Activated naive CD4-positive, alpha-beta T cell treated with anti-CD3 and anti-CD28 coated beads, Interleukin-2, amount 10 ng/mL, durations not matched to agents 7 days and 5 days (primary cell): Measurements from ENCODE around the gene CAMKK1.

ENCODE experiments used
- CTCF ChIA-PET: fragments of 350-600 bp; sonication (Branson Sonifier 250); formaldehyde crosslinking; loops from one replicate; lab custom pipeline; 2021; ENCODE audit warnings: antibody characterized with exemption; lab: Charles Lee
- DNase-seq: peaks from one replicate; pipeline ENCODE4 v3.0.0-alpha.2; 2020
- H3K27ac Mint-ChIP-seq: one replicate; pipeline ENCODE4 v1.8.0; 2021; ENCODE audit warnings: mild to moderate bottlenecking, moderate library complexity, mixed read lengths
- H3K27me3 Mint-ChIP-seq: one replicate; pipeline ENCODE4 v1.8.0; 2021; ENCODE audit warnings: mild to moderate bottlenecking, mixed read lengths
- H3K36me3 Mint-ChIP-seq: one replicate; pipeline ENCODE4 v1.8.0; 2021; ENCODE audit warnings: mixed read lengths
- H3K4me1 Mint-ChIP-seq: one replicate; pipeline ENCODE4 v1.8.0; 2021; ENCODE audit warnings: mixed read lengths
- H3K4me3 Mint-ChIP-seq: one replicate; pipeline ENCODE4 v1.8.0; 2021; ENCODE audit warnings: mild to moderate bottlenecking, moderate library complexity, mixed read lengths
- H3K9me3 Mint-ChIP-seq: one replicate; pipeline ENCODE4 v1.8.0; 2021; ENCODE audit warnings: mixed read lengths

The CAMKK1 gene

DNA sequence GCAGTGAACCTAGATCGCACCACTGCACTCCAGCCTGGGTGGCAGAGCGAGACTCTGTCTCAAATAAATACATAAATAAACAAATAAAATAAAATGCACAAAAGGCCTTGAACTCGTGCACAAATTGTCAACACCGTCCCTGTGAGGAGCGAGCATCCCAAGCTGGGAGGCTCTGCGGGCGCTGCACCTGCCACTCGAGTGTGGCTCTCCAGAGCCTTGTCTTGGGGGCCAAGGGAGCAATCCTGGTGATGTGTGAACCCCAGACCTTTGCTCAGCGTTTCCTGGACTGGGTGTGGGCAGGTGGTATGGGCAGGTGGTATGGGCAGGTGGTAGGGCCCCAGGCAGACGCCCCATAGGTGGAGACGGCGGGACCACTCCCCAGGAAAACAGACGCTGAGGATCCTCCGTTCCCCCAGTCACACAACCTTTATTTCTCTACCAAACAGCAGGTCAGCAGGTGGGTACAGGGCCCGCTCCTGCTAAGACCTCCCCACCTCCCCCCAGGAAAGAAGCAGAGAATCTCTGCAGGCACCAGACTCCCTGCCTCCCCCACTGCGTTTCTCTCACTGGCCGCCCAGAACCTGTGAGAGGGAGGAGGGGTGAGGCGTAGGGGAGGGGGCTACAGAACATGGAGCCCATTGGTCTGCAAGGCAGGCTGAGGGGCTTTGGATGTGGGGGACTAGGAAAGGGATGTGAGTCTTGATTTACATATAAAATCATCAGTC lies 30.8 kb upstream of the CAMKK1 start:
- Mint-ChIP-seq H3K4me1 (no peaks in the 10 kb centered on the region), H3K4me3 (no peak overlapping the region), H3K27me3 (no peaks in the 10 kb centered on the region), H3K9me3 (no peaks in the 10 kb centered on the region), H3K27ac (no peak overlapping the region), H3K36me3 (peaks cover 20% of the 10 kb centered on the region)
- no peak for DNase-seq
- CTCF ChIA-PET = interaction anchor here (1.1 to 1.6 kb wide), 3 partner anchors 10 to 11 kb away, joined by 4 to 7 read pairs (median 4); no protein-coding TSS in a partner anchor

DNA sequence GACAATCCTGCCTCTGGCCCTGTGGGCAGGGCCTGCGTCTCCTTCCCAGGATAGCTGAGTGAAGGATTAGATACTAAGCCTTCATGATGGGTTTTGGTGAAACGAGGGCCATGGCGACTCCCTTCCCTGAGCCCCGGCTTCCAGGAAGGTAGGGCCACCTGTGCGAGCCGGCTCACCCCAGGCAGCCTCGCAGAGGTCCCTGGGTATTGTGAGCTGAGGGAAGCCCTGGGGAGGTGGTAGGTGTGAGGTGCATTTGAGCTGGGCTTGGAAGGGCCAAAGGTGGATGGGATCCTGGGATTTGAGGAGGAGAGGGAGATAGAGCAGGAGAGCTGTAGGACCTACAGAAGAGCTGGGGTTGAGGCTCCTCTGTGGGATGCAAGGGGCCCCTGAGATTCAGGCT lies 29.9 kb upstream of the CAMKK1 start:
- no peak for DNase-seq
- H3K36me3 Mint-ChIP-seq = peaks cover 17% of the 10 kb centered on the region
- H3K4me1 Mint-ChIP-seq = peaks cover 2% of the 10 kb centered on the region
- H3K4me3 Mint-ChIP-seq = no peak overlapping the region
- peak overlapping the region; percentile 45 for H3K27ac Mint-ChIP-seq
- H3K27me3 Mint-ChIP-seq = peaks cover under 1% of the 10 kb centered on the region
- CTCF ChIA-PET = interaction anchor here (1.6 kb wide), 2 partner anchors 9 to 10 kb away, joined by 4 read pairs; no protein-coding TSS in a partner anchor
- no peaks in the 10 kb centered on the region for H3K9me3 Mint-ChIP-seq

DNA sequence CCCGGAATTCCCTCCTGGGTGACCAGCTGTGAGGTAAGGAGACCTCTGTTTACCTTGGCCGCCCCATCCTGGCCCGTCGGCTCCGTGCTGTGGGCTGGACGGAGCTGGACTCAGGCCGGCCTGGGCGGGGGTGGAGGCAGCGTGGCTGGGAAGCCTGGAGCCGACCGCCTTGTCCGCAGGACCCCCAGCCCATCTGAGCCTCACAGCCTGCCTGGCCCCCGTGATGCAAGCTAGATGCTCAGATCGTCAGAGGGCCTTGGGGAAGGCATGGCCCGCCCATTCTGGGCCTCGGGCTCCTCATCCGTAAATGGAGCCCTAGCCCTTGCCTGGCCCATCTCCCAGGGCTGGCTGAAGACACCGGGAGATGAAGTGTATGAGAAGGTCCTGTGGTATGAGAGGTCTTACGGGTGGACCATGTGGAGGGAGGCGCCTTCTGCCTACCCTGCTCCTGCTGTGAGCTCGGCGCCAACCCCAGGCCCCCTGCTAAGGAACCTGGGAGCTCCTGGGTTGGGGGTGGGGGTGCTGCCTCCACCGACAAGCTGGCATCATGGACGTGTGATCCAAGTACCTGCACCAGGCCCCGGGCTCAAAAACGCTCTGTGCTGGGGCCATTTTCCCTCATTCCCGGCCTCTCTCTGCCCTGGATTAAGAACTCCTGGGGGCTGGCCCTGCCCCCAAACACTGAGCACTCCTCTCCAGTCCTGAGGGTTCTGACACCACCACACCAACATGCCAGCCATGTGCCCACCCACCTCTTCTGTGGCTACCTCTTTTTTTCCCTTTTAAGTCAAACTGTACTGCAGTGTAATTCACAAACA lies 28.9 kb upstream of the CAMKK1 start:
- CTCF ChIA-PET = interaction anchor here (1.6 kb wide), 1 partner anchor 8 kb away, joined by 4 read pairs; no protein-coding TSS in a partner anchor
- no peak for DNase-seq
- H3K27ac Mint-ChIP-seq = peak overlapping the region; percentile 58
- H3K27me3 Mint-ChIP-seq = peaks cover 4% of the 10 kb centered on the region
- H3K9me3 Mint-ChIP-seq = no peaks in the 10 kb centered on the region
- peaks cover 7% of the 10 kb centered on the region for H3K4me1 Mint-ChIP-seq
- no peak overlapping the region for H3K4me3 Mint-ChIP-seq
- H3K36me3 Mint-ChIP-seq = peaks cover 8% of the 10 kb centered on the region

DNA sequence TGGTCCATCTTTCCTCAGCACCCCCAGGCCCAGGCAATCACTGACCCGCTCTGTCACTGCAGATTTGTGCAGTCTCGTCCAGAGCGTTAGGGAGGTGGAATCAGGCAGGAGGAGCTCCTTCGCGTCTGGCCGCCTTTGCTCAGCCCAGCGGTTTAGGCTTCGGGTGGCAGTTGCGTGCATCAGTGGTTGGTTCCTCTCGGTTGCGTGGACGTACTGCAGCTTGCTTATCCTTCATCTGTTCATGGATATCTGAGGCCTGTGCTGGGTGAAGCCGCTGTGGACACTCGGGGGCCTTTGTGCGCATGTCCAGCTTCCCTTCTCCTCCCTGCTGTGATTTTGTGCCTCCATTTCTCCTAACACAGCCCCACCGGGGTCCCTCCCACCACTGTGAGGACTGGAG lies 28.2 kb upstream of the CAMKK1 start:
- H3K27me3 Mint-ChIP-seq = peaks cover 4% of the 10 kb centered on the region
- no peak for DNase-seq
- peaks cover 14% of the 10 kb centered on the region for H3K4me1 Mint-ChIP-seq
- CTCF ChIA-PET = no interaction called here
- no peaks in the 10 kb centered on the region for H3K9me3 Mint-ChIP-seq
- peaks cover 8% of the 10 kb centered on the region for H3K36me3 Mint-ChIP-seq
- H3K4me3 Mint-ChIP-seq = no peak overlapping the region
- peak overlapping the region; percentile 33 for H3K27ac Mint-ChIP-seq

DNA sequence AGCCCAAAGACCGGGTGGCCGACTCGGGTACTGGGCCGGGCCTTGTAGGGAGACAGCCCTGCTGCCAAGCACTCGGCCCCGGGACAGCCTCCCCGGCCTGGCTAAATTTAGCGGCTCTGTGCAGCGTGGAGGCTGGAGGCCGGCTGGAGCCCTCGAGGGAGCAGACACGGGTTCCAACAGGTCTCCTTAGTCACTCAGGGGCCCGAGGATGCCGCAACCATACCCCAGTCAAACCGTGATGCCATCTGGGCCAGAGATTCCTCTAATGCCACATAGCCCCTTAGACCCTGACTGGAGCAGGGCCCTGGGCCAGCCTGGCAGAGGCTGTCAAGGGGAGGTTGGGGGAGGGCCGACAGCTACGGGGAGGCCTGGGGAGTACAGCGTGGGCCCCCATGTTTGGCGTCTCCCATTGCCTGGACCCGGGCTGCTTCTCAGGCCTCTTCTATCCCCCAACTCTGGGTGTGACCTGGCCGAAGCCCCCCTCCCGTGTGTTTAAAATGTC lies 26.3 kb upstream of the CAMKK1 start:
- Mint-ChIP-seq H3K27ac (no peak overlapping the region), H3K4me1 (peaks cover 26% of the 10 kb centered on the region), H3K27me3 (peaks cover 8% of the 10 kb centered on the region), H3K9me3 (no peaks in the 10 kb centered on the region), H3K4me3 (no peak overlapping the region), H3K36me3 (peaks cover 2% of the 10 kb centered on the region)
- CTCF ChIA-PET = no interaction called here
- no peak for DNase-seq

DNA sequence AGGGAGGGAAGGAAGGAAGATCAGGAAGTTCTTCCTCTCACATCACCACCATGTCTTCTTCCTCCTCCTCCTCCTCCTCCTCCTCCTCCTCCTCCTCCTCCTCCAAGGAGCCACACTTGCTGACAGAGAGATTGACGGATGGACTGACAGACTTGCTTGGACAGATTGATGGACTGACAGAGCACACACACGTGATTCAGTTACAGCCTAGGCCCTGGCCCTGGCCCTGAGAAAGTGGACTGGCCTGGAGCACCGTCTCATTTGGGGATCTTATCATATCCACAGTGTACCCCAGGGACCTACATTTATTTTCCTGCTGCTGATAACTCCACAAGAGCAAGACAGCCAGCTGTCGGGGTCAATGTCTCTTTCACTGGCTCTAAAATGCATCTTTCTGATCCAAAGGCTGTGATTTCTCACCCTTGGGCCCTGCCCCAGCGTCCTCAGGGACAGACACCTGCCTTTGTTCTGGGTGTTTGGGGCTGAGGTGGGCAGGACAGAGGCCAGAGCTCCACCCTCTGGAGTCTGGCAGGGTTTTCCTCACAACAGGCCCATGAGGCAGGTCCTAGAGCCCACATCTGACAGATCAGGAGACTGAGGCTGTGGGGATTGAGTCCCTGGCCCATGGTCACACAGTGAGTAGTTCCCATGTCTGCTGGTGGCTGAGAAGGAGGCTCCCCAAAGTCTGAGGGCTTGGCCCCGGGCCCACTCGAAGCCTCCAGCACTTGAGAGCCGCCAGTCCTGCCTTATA lies 25.7 kb upstream of the CAMKK1 start:
- Mint-ChIP-seq H3K4me3 (no peak overlapping the region), H3K9me3 (no peaks in the 10 kb centered on the region), H3K27ac (no peak overlapping the region), H3K27me3 (peaks cover 12% of the 10 kb centered on the region), H3K4me1 (peaks cover 32% of the 10 kb centered on the region), H3K36me3 (no peaks in the 10 kb centered on the region)
- CTCF ChIA-PET = no interaction called here
- no peak for DNase-seq

DNA sequence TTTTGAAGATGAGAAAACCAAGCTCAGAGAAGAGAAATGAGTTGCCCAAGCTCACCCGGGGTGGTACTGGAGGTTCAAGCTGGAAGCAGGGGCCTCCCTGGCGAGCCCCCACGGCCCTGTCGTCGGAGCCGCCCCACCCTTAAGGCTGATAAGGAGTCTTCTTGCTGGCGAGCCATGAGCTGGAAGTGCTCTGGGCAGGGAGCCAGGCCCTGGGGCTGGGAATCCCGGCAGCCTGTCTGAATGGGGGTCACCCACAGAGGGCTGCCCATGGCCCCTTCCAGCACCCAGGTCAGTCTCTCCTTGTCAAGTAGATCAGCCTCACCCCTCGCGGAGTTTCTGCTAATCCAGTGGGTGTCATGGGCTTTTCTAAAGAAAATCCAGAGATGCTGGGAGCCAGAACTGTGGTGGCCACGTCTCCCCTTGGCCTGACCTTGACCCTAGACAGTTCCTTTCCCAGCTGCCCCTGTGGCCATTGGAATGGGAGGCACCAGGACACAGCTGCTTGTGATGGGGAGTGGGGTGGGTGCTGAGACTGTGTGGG lies 24.6 kb upstream of the CAMKK1 start:
- H3K4me1 Mint-ChIP-seq = peaks cover 37% of the 10 kb centered on the region
- peaks cover 20% of the 10 kb centered on the region for H3K27me3 Mint-ChIP-seq
- no peaks in the 10 kb centered on the region for H3K36me3 Mint-ChIP-seq
- H3K27ac Mint-ChIP-seq = no peak overlapping the region
- no peak for DNase-seq
- no peak overlapping the region for H3K4me3 Mint-ChIP-seq
- H3K9me3 Mint-ChIP-seq = no peaks in the 10 kb centered on the region
- CTCF ChIA-PET = interaction anchor here (0.6 to 7.2 kb wide), 2 partner anchors 89 to 181 kb away, joined by 3 to 128 read pairs; no protein-coding TSS in a partner anchor

DNA sequence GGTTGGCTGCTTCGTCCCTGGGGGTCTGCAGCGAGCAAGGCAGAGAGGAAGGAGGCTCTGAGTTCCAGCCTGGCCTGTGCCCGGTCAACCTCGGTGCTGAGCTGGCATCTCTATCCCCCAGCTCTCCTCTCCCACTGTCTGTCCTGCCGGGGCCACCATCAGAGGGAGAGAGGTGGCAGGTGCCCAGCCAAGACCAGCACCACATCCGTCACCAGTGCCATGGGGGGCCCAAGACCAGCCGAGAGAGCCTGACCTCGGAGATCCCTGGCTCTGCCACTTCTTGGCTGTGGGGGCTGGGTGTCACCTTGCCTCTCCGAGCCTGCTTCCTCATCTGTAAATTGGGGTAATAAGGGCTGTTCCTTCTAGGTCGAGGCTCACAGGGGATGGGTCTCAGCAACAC lies 24.0 kb upstream of the CAMKK1 start:
- DNase-seq = no peak
- Mint-ChIP-seq H3K9me3 (no peaks in the 10 kb centered on the region), H3K4me1 (peaks cover 40% of the 10 kb centered on the region), H3K27ac (no peak overlapping the region), H3K4me3 (no peak overlapping the region), H3K36me3 (no peaks in the 10 kb centered on the region), H3K27me3 (peaks cover 22% of the 10 kb centered on the region)
- CTCF ChIA-PET = interaction anchor here (0.6 to 7.2 kb wide), 6 partner anchors 56 to 869 kb away, joined by 3 to 128 read pairs (median 4); no protein-coding TSS in a partner anchor

DNA sequence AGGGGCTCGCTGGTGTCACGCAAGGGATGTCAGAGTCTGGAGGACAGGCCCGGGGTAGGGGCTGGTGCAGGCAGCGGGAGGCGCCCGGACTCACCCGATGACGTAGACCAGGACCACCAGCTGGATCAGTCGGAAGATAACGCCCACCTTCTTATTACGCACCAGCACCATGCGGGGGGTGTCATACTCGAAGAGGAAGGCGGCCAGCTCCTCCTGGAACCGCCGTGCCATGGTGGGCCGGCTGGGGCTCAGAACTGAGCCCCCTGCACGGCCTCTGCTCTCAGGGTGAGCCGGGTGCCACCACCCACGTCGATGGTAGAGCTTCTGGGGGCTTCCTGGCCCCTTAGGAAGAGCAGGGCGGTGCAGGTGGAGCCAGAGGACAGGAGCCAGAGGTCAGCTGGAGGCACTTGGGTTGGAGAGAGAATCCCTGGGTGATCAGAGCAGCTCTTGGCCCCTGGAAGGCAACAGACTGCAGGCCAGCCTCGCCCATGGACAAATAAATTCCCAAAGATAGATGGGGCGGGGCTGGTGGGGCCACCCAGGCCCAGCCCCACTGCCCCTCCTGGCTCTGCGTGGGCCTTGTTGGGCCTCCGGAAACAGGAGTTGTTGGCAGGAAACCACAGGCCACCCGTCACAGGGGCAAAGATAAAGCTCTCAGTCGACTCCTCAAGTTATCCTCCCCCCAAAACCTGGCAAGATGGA lies 23.3 kb upstream of the CAMKK1 start, which contains the start of gene P2RX1:
Gene P2RX1 (minus strand): TSS at position 471 of the 702 bp plus-strand sequence. CDS start 240 bp downstream, at position 231.
- CTCF ChIA-PET = interaction anchor here (0.6 to 7.2 kb wide), 6 partner anchors 15 to 868 kb away, joined by 3 to 128 read pairs (median 4); no protein-coding TSS in a partner anchor
- peak; percentile 60 for DNase-seq

DNA sequence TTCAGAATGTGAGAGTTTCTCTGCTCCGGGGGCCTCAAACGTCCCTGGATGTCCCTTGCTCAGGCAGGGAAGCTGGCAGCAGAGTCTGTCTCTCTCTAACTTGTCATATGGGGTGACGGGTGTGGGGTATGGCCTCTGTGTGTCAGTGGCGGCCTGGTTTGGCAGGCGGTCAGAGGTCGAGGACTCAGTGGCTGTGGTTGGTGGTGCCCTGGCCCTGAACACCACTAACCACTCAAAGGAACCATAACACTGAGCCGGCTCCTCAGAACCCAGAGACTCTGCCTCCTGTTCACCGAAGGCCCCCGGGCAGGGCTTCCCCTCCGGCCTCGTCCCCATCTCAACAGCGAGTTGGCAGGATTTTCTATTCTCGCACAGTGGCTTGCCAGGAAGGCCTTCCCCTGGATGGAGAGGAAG lies 22.7 kb upstream of the CAMKK1 start:
- no peak for DNase-seq
- H3K9me3 Mint-ChIP-seq = no peaks in the 10 kb centered on the region
- H3K4me3 Mint-ChIP-seq = no peak overlapping the region
- H3K4me1 Mint-ChIP-seq = peaks cover 53% of the 10 kb centered on the region
- peaks cover 25% of the 10 kb centered on the region for H3K27me3 Mint-ChIP-seq
- CTCF ChIA-PET = interaction anchor here (1.1 to 7.2 kb wide), 6 partner anchors 14 to 91 kb away, joined by 4 to 128 read pairs (median 4); partner anchors contain the start of gene ATP2A3
- peak overlapping the region; percentile 4 for H3K27ac Mint-ChIP-seq
- H3K36me3 Mint-ChIP-seq = no peaks in the 10 kb centered on the region

More for the DNA sequence above, 23.3 kb upstream of the CAMKK1 start, which contains the start of gene P2RX1:
- H3K4me1 Mint-ChIP-seq = peaks cover 47% of the 10 kb centered on the region
- H3K4me3 Mint-ChIP-seq = no peak within 1 kb of the TSS
- H3K36me3 Mint-ChIP-seq = no peaks in the 10 kb centered on the region
- peaks cover 25% of the 10 kb centered on the region for H3K27me3 Mint-ChIP-seq
- peak within 1 kb of the TSS; percentile 4 for H3K27ac Mint-ChIP-seq
- no peaks in the 10 kb centered on the region for H3K9me3 Mint-ChIP-seq

DNA sequence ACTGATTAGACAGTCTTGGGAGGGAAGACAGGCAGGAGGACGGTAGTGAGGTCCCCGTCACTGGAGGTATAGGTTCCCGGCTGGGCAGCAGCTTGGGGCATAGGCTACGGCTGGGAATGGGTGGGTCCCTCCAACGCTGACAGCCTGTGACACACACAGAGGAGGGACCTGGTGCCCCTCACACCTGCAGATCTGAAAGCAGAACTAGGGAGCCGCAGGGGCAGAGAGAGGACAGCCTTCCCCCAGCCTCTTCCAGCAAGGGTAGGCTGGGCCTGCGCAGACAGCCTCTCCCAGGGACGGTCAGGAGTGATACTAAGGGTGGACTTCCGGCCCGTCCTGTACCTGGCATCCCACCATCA lies 21.4 kb upstream of the CAMKK1 start:
- peaks cover 61% of the 10 kb centered on the region for H3K4me1 Mint-ChIP-seq
- H3K9me3 Mint-ChIP-seq = no peaks in the 10 kb centered on the region
- no peak overlapping the region for H3K4me3 Mint-ChIP-seq

DNA sequence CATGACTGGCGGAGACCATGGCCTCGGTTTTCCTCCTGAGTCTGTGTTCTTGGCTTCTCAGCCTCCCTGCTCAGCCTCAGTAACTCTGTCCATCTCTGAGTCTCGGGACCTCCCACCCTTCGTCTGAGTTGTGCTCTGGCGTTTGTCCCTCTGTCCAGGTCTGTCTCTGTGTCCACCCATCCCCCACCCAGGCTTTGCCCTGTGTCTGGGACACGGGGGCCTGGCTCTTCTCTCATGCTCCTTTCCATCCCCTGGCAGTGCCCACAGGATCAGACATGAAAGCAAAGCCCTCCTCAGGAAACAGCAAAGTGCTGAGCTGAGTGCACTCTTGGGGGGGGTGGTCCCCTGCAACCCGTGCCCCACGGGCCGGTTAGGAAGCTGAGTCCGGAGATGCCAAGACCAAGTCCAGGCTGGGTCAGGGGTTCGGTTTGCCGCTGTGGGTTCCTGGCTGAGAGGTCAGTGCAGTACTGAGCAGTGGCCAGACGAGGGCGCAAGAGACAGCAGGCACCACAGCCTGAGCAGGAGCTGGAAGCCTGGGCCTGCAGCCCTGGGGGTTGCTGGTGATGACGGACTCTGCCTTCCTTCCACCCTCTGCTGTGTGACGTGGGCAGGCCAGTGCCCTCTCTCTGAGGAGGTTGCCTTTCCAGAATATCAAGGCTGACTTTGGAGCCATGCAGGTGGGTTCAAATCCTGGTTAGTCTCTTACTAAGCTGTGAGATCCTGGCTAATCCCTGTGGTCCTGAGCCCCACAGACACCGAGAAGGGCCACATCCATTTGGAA lies 20.9 kb upstream of the CAMKK1 start:
- peaks cover 62% of the 10 kb centered on the region for H3K4me1 Mint-ChIP-seq
- no peaks in the 10 kb centered on the region for H3K36me3 Mint-ChIP-seq
- CTCF ChIA-PET = interaction anchor here (0.7 to 7.2 kb wide), 42 partner anchors 9 to 286 kb away, joined by 3 to 128 read pairs (median 4); partner anchors contain the start of genes ATP2A3, HASPIN and NCBP3
- H3K4me3 Mint-ChIP-seq = no peak overlapping the region
- H3K9me3 Mint-ChIP-seq = no peaks in the 10 kb centered on the region
- peak; percentile 87 for DNase-seq
- H3K27me3 Mint-ChIP-seq = peaks cover 25% of the 10 kb centered on the region
- H3K27ac Mint-ChIP-seq = no peak overlapping the region

More for the DNA sequence above, 21.4 kb upstream of the CAMKK1 start:
- no peak overlapping the region for H3K27ac Mint-ChIP-seq
- no peak for DNase-seq
- H3K36me3 Mint-ChIP-seq = no peaks in the 10 kb centered on the region
- H3K27me3 Mint-ChIP-seq = peaks cover 25% of the 10 kb centered on the region
- CTCF ChIA-PET = interaction anchor here (0.7 to 7.2 kb wide), 36 partner anchors 9 to 286 kb away, joined by 3 to 128 read pairs (median 4); partner anchors contain the start of genes ATP2A3, HASPIN and NCBP3
